Body of pancreas (tissue), 4 donors: ENCODE data around the gene BLOC1S1. TPM values are rescaled to one million over a fixed set of nuclear protein-coding genes. Genes with fewer than 3 reads are reported as not detected.
A peak's percentile ranks its signal among the peaks of the same experiment; 100 is the strongest.

Experiments used
- ATAC-seq: fragments of 150-250 bp; one replicate; pipeline ENCODE4 v1.9.1; 2016
- DNase-seq, 4 donors: peaks; one replicate each; pipeline ENCODE4 v3.0.0-alpha.2; 2019
- H3K27ac ChIP-seq, 4 donors: fragments of 200-600 bp; sonication (generic); 1 replicate in 3 of 4; 2 replicates in 1 of 4; pipeline versions ENCODE4 v1.5.1 to v1.6.1; 2016 to 2019; ENCODE audit warnings: mild to moderate bottlenecking in 1 of 4, mixed read lengths in 1 of 4, moderate library complexity in 1 of 4
- H3K27me3 ChIP-seq, 2 donors: fragments of 200-600 bp; sonication (generic); one replicate each; pipeline ENCODE4 v1.6.0; 2016; ENCODE audit warnings: mild to moderate bottlenecking in 1 of 2
- H3K36me3 ChIP-seq, 2 donors: fragments of 200-600 bp; sonication (generic); replicated peaks in 1 of 2; 2 replicates each; pipeline ENCODE4 v1.5.1; 2016; ENCODE audit warnings: low read depth in 2 of 2; ENCODE audit not compliant: insufficient read depth in 1 of 2
- H3K4me1 ChIP-seq: fragments of 200-600 bp; sonication (generic); one replicate; pipeline ENCODE4 v1.6.0; 2016
- H3K4me3 ChIP-seq, 2 donors: fragments of 200-600 bp; sonication (generic); 1 replicate in 1 of 2; 2 replicates in 1 of 2; pipeline ENCODE4 v1.5.1; 2016 to 2019
- H3K9me3 ChIP-seq, 3 donors: fragments of 200-600 bp; sonication (generic); 1 replicate in 2 of 3; 2 replicates in 1 of 3; pipeline ENCODE4 v1.5.1; 2016
- CTCF ChIP-seq, 7 experiments: fragments of 450-650 bp in 4 of 7; fragments of 200-600 bp in 3 of 7; sonication (generic) in 3 of 7; IDR thresholded peaks; one replicate each; pipeline ENCODE4 v1.5.1; 2016 to 2019; ENCODE audit warnings: antibody characterized with exemption in 7 of 7
- POLR2A ChIP-seq, 3 donors: fragments of 450-650 bp; IDR thresholded peaks; one replicate each; pipeline ENCODE4 v1.6.1; 2016; ENCODE audit warnings: antibody characterized with exemption in 3 of 3, mild to moderate bottlenecking in 2 of 3
- WGBS, 2 donors: methylation state at CpG; one replicate each; pipeline ENCODE4 v1.1.5; 2017; 5-methylcytosine and 5-hydroxymethylcytosine counted together
- intact Hi-C: fragments of 100-400 bp; cut with DNase I; formaldehyde crosslinking; loops from one replicate; pipeline ENCODE4 v1.15.1; 2023
- total RNA-seq, 2 donors: library from RNA; depleted of rRNA; stranded (reverse); fragments of >200 nt; gene quantifications; one replicate each; pipeline ENCODE4 v1.1.0, GENCODE V29; 2016

The BLOC1S1 gene
- total RNA-seq, 2 donors from 2014 or later = 86.1 to 105 TPM

- Histone ChIP-seq H3K4me3 (peak overlapping the region; percentile 28 to 31), H3K27me3 (no peaks in the 10 kb centered on the region), H3K4me1 (peaks cover 23% of the 10 kb centered on the region), H3K36me3 (no peaks in the 10 kb centered on the region), H3K9me3 (no peaks in the 10 kb centered on the region), H3K27ac (peak overlapping the region in 2 of 4 donors; percentile 6 to 32)
- WGBS, 2 donors = 0 to 2% methylated on average over 26 to 46 of the region's 73 CpGs
- peak in 1 of 3 donors; percentile 8 for TF ChIP-seq POLR2A (IDR thresholded peaks at IDR 0.05)
- no peak for TF ChIP-seq CTCF (IDR thresholded peaks at IDR 0.05)
- intact Hi-C loops = loop anchor here (10.0 kb wide), 3 partner anchors 81 to 291 kb away; partner anchors contain the start of gene DNAJC14
- peak; percentile 46 to 65 (median 62) for DNase-seq
- peak; percentile 49 for ATAC-seq
Observed at GRCh38 chr12:55743406-55744339, 27.8 kb downstream of the BLOC1S1 start.

GRCh38 chr12:55744340-55745030 is 28.6 kb downstream of the BLOC1S1 start:
- 24 to 36% methylated on average over 10 to 11 of the region's 11 CpGs for WGBS, 2 donors
- no peak overlapping the region for H3K27ac ChIP-seq
- DNase-seq (no peak), ATAC-seq (no peak)
- H3K4me3 ChIP-seq = no peak overlapping the region
- no peaks in the 10 kb centered on the region for H3K9me3 ChIP-seq
- intact Hi-C loops = loop anchor here (10.0 kb wide), 3 partner anchors 80 to 290 kb away; partner anchors contain the start of gene DNAJC14
- H3K27me3 ChIP-seq = no peaks in the 10 kb centered on the region
- H3K4me1 ChIP-seq = peaks cover 23% of the 10 kb centered on the region
- H3K36me3 ChIP-seq = no peaks in the 10 kb centered on the region
- TF ChIP-seq CTCF (IDR thresholded peaks at IDR 0.05) (no peak), POLR2A (IDR thresholded peaks at IDR 0.05) (no peak)

GRCh38 chr12:55745361-55746173 is 29.7 kb downstream of the BLOC1S1 start:
- no peaks in the 10 kb centered on the region for H3K9me3 ChIP-seq
- H3K4me1 ChIP-seq = peaks cover 23% of the 10 kb centered on the region
- no peaks in the 10 kb centered on the region for H3K36me3 ChIP-seq
- DNase-seq (no peak), ATAC-seq (peak; percentile 19)
- WGBS, 2 donors = 19 to 29% methylated on average over 11 to 12 of the region's 13 CpGs
- H3K27me3 ChIP-seq = no peaks in the 10 kb centered on the region
- no peak overlapping the region for H3K4me3 ChIP-seq
- H3K27ac ChIP-seq = peak overlapping the region in 1 of 4 donors; percentile 3
- intact Hi-C loops = loop anchor here (10.0 kb wide), 3 partner anchors 79 to 289 kb away; partner anchors contain the start of gene DNAJC14
- TF ChIP-seq POLR2A (IDR thresholded peaks at IDR 0.05) (no peak), CTCF (IDR thresholded peaks at IDR 0.05) (no peak)

GRCh38 chr12:55746174-55746912 is 30.5 kb downstream of the BLOC1S1 start:
- DNase-seq = no peak
- TF ChIP-seq CTCF (IDR thresholded peaks at IDR 0.05) = no peak
- no peak for TF ChIP-seq POLR2A (IDR thresholded peaks at IDR 0.05)
- intact Hi-C loops = loop anchor here (10.0 kb wide), 3 partner anchors 78 to 288 kb away; partner anchors contain the start of gene DNAJC14
- peaks cover 0 to 1% of the 10 kb centered on the region in 2 donors for H3K36me3 ChIP-seq
- H3K27me3 ChIP-seq = no peaks in the 10 kb centered on the region
- ATAC-seq = no peak
- 33 to 36% methylated on average over 3 of the region's 3 CpGs for WGBS, 2 donors
- H3K9me3 ChIP-seq = no peaks in the 10 kb centered on the region
- peaks cover 23% of the 10 kb centered on the region for H3K4me1 ChIP-seq
- H3K4me3 ChIP-seq = no peak overlapping the region
- no peak overlapping the region for H3K27ac ChIP-seq
